ENCODE measurements around the gene EPHB1.

DNA sequence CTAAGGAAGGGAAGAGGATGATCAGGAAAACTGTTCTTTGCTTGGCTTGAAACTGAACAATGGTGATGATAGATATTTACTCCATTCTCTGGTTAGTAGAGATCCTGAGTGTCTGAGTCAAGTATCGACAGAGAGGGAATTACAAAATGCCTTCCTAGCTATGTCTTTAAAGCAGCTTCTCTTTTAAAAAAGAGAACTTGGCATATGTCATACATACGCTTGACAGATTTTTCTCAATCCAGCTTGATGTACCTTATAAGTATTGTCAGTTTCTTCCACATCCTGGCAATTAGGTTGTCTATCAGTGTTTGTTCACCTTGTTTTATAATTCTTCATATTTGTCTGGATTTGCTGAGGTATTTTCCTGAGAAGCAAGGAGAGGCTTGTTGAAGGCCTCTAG, 5.0 kb upstream of the EPHB1 start:
- no peak for TF ChIP-seq GATA2 (IDR thresholded peaks at IDR 0.05; ENCODE audit: low read depth, low read length)
- TF ChIP-seq GATA3 (IDR thresholded peaks at IDR 0.05; ENCODE audit: low read depth, low read length) = no peak

Data from SH-SY5Y (cell line).